Transverse colon (tissue), 4 donors: ENCODE measurements around the gene LHFPL3. TPM values are rescaled to one million over a fixed set of nuclear protein-coding genes. Genes with fewer than 3 reads are reported as not detected.

ENCODE experiments used
- DNase-seq: peaks from one replicate; pipeline ENCODE4 v3.0.0-alpha.2; 2019
- H3K27ac ChIP-seq, 4 donors: fragments of 200-600 bp; sonication (generic); 2 replicates each; pipeline ENCODE4 v1.5.1; 2016 to 2018; ENCODE audit warnings: inconsistent platforms in 4 of 4
- H3K27me3 ChIP-seq: fragments of 200-600 bp; sonication (generic); 2 replicates; pipeline ENCODE4 v1.5.1; 2017; ENCODE audit warnings: inconsistent platforms
- H3K36me3 ChIP-seq, 4 donors: fragments of 200-600 bp; sonication (generic); 2 replicates each; pipeline ENCODE4 v1.5.1; 2017 to 2019; ENCODE audit warnings: inconsistent platforms in 4 of 4
- H3K4me1 ChIP-seq, 4 donors: fragments of 200-600 bp; sonication (generic); 2 replicates each; pipeline ENCODE4 v1.5.1; 2017 to 2020; ENCODE audit warnings: inconsistent platforms in 4 of 4
- H3K4me3 ChIP-seq, 4 donors: fragments of 200-600 bp; sonication (generic); 1 replicate in 1 of 4; 2 replicates in 3 of 4; pipeline versions ENCODE4 v1.5.1 to v1.6.1; 2017 to 2019; ENCODE audit warnings: inconsistent platforms in 4 of 4
- H3K9me3 ChIP-seq, 2 donors: fragments of 200-600 bp; sonication (generic); 2 replicates each; pipeline ENCODE4 v1.5.1; 2017 to 2019; ENCODE audit warnings: inconsistent platforms in 2 of 2
- CTCF ChIP-seq, 5 experiments: fragments of 200-600 bp in 3 of 5; fragments of 450-650 bp in 2 of 5; sonication (generic) in 3 of 5; IDR thresholded peaks; 1 replicate in 2 of 5; 2 replicates in 3 of 5; pipeline ENCODE4 v1.5.1; 2016 to 2017; ENCODE audit warnings: antibody characterized with exemption in 5 of 5, inconsistent platforms in 3 of 5, mild to moderate bottlenecking in 2 of 5, moderate library complexity in 1 of 5
- EP300 ChIP-seq: sonication (generic); formaldehyde crosslinking; IDR thresholded peaks from one replicate; pipeline ENCODE4 v1.6.1; 2017; ENCODE audit warnings: antibody characterized with exemption, low read depth
- POLR2A ChIP-seq: fragments of 450-650 bp; IDR thresholded peaks from one replicate; pipeline ENCODE4 v1.6.1; 2016; ENCODE audit warnings: antibody characterized with exemption, mild to moderate bottlenecking, moderate library complexity
- POLR2AphosphoS5 ChIP-seq, 3 donors: sonication (generic); formaldehyde crosslinking; IDR thresholded peaks; one replicate each; pipeline ENCODE4 v1.6.1; 2016; ENCODE audit warnings: antibody characterized with exemption in 3 of 3
- WGBS, 2 donors: methylation state at CpG; one replicate each; pipeline ENCODE4 v1.1.5; 2018; ENCODE audit warnings: low coverage in 1 of 2; 5-methylcytosine and 5-hydroxymethylcytosine counted together
- in situ Hi-C, 4 donors: fragments of 200-750 bp; cut with MboI; loops; one replicate each; pipeline versions ENCODE4 v1.15.0 to v1.15.1; 2017; ENCODE audit warnings: low sequenced_read_pairs in 3 of 4, low pct_ligation_motif_present in 1 of 4, low pct_unique_long_range_greater_than_20kb in 1 of 4
- intact Hi-C: fragments of 100-400 bp; cut with DNase I; formaldehyde crosslinking; loops from one replicate; pipeline ENCODE4 v1.15.1; 2023; ENCODE audit warnings: low total_unique reads
- total RNA-seq, 4 donors: library from RNA; depleted of rRNA; stranded (reverse); fragments of >200 nt; gene quantifications; one replicate each; pipeline ENCODE4 v1.1.0, GENCODE V29; 2016

Gene LHFPL3
- total RNA-seq, 4 donors from 2014 or later = 0.27 to 0.80 (median 0.32) TPM; not detected in 1

GRCh38 chr7:104843198-104843597, 514.8 kb downstream of the LHFPL3 start:
- Histone ChIP-seq H3K36me3 (no peaks in the 10 kb centered on the region), H3K4me3 (no peak overlapping the region), H3K9me3 (no peaks in the 10 kb centered on the region), H3K4me1 (no peaks in the 10 kb centered on the region), H3K27ac (no peak overlapping the region), H3K27me3 (peaks cover 5% of the 10 kb centered on the region)
- intact Hi-C loops = no loop called here
- no peak for TF ChIP-seq POLR2AphosphoS5 (IDR thresholded peaks at IDR 0.05)
- no peak for TF ChIP-seq CTCF (IDR thresholded peaks at IDR 0.05)
- no peak for TF ChIP-seq EP300
- no peak for TF ChIP-seq POLR2A
- no peak for DNase-seq
- WGBS, 2 donors = 87 to 88% methylated on average over 1 to 5 of the region's 5 CpGs
- in situ Hi-C loops = loop anchor here in 2 of 4 donors (25.0 kb wide), 2 partner anchors 606 to 1256 kb away; no protein-coding TSS in a partner anchor

DNA sequence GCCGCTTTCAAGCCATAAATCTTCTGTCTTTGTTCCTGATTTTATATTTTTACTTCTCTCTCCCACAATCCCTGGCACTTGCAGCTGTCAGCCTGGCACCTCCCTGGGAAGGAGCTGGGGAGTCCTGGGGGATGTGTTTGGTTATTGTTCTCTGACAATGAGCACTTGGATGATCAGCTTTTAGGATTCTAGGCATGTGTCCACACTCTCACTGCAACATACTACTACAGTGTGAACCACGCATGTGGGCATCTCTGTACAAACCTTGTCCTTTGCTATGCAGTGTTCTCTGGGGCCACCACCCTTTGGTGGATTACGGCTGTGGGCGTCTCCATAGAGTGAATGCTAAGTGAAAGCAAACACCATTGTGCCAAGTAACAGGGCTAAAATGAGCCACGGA, 517.2 kb downstream of the LHFPL3 start:
- in situ Hi-C loops = loop anchor here in 2 of 4 donors (25.0 kb wide), 2 partner anchors 608 to 1258 kb away; no protein-coding TSS in a partner anchor
- H3K4me3 ChIP-seq = no peak overlapping the region
- H3K9me3 ChIP-seq = no peaks in the 10 kb centered on the region
- H3K36me3 ChIP-seq = no peaks in the 10 kb centered on the region
- H3K27me3 ChIP-seq = peaks cover 5% of the 10 kb centered on the region
- intact Hi-C loops = no loop called here
- DNase-seq = no peak
- H3K4me1 ChIP-seq = no peaks in the 10 kb centered on the region
- WGBS, 2 donors = 62 to 85% methylated on average over 3 to 5 of the region's 5 CpGs
- no peak overlapping the region for H3K27ac ChIP-seq
- TF ChIP-seq CTCF (IDR thresholded peaks at IDR 0.05) = no peak
- TF ChIP-seq POLR2AphosphoS5 (IDR thresholded peaks at IDR 0.05) = no peak
- TF ChIP-seq POLR2A = no peak
- TF ChIP-seq EP300 = no peak

DNA sequence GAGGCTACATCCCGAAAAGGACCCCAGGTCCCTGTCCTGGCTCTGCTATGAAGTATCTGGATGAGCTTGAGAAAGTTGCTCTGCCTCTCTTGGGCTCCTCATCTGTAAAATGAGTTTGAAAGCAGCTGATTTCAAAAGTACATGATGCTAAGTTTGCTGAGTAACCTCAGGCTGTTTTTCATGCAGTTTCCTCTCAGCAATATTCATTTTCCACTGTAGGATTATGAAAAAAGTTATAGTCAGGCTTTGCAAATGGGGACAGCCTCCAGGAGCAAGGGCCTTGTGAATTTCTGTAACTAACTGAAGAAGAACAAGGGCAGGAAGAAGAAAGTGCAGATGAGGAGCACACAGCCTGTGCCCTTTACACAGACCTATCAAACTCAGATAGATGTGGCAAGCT, 518.3 kb downstream of the LHFPL3 start:
- Histone ChIP-seq H3K4me3 (no peak overlapping the region), H3K27ac (no peak overlapping the region), H3K27me3 (peaks cover 5% of the 10 kb centered on the region), H3K9me3 (no peaks in the 10 kb centered on the region), H3K36me3 (no peaks in the 10 kb centered on the region), H3K4me1 (no peaks in the 10 kb centered on the region)
- TF ChIP-seq POLR2A = no peak
- no peak for TF ChIP-seq POLR2AphosphoS5 (IDR thresholded peaks at IDR 0.05)
- TF ChIP-seq EP300 = no peak
- TF ChIP-seq CTCF (IDR thresholded peaks at IDR 0.05) = no peak
- no peak for DNase-seq
- WGBS, 2 donors = 75 to 89% methylated on average over 1 of the region's 1 CpG
- intact Hi-C loops = no loop called here
- in situ Hi-C loops = loop anchor here in 2 of 4 donors (25.0 kb wide), 2 partner anchors 609 to 1259 kb away; no protein-coding TSS in a partner anchor

- Histone ChIP-seq H3K27me3 (peaks cover 5% of the 10 kb centered on the region), H3K27ac (no peak overlapping the region), H3K4me3 (no peak overlapping the region), H3K4me1 (no peaks in the 10 kb centered on the region), H3K9me3 (no peaks in the 10 kb centered on the region), H3K36me3 (no peaks in the 10 kb centered on the region)
- peak; percentile 52 for DNase-seq
- intact Hi-C loops = no loop called here
- in situ Hi-C loops = loop anchor here in 2 of 4 donors (25.0 kb wide), 2 partner anchors 611 to 1261 kb away; no protein-coding TSS in a partner anchor
- TF ChIP-seq CTCF (IDR thresholded peaks at IDR 0.05) (peak; percentile 64 to 85 (median 83)), POLR2A (no peak)
- WGBS, 2 donors = 38 to 58% methylated on average over 4 to 7 of the region's 7 CpGs
Observed at GRCh38 chr7:104848138-104848990, 520.0 kb downstream of the LHFPL3 start.
